Body of pancreas (tissue), 4 donors: ENCODE results near the gene SCGB1D1.

Experiments
- CTCF ChIP-seq, 7 experiments: fragments of 450-650 bp in 4 of 7; fragments of 200-600 bp in 3 of 7; sonication (generic) in 3 of 7; IDR thresholded peaks; one replicate each; pipeline ENCODE4 v1.5.1; 2016 to 2019; ENCODE audit warnings: antibody characterized with exemption in 7 of 7
- POLR2A ChIP-seq, 3 donors: fragments of 450-650 bp; IDR thresholded peaks; one replicate each; pipeline ENCODE4 v1.6.1; 2016; ENCODE audit warnings: antibody characterized with exemption in 3 of 3, mild to moderate bottlenecking in 2 of 3

- TF ChIP-seq CTCF (IDR thresholded peaks at IDR 0.05), result no peak
- no peak for TF ChIP-seq POLR2A (IDR thresholded peaks at IDR 0.05)
These were observed 38.9 kb upstream of the SCGB1D1 start for GRCh38 chr11:62150887-62151736.
